GM12873 (cell line): Measurements from ENCODE around the gene DCAF15.

Experiments used
- CTCF ChIP-seq: IDR thresholded peaks from 2 replicates; pipeline ENCODE4 v1.5.1; 2012; ENCODE audit warnings: low read depth, mild to moderate bottlenecking, moderate library complexity, low read length, control low read depth; ENCODE audit not compliant: insufficient read depth; ENCODE audit errors: missing control alignments

DCAF15 gene

DNA sequence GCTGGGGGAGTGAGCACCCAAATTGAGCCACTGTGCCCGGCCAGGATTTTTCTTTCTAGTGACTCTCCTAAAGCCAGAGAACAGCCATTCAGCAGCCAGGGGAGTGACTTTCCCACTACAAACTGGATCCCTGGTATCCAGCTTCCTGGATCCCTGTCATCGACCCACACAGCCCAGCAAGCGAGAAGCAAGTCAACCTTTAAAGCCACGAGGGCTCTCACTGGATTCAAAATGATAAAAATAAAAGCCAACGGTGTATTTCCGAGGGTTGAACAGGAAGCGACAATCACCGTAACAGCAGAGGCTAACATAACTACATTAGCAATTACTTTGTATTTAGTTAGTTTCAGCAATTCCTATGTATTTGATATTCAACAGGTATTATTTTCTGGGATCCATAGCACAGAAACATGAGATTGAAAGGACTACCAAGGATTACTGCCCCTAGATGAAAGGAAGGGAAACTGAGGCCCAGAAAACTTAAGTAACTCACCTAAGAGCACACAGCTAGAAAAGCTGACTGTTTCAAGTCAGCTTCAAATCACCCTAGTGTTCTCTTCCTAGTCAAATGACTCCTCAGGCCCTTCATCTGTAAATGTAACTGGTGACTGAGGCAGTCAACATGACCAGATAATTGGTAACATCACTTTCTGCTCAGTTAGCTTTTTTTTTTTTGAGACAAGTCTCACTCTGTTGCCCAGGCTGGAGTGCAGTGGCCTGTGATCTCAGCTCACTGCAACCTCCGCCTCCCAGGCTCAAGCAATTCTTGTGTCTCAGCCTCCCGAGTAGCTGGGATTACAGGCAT lies 51.1 kb downstream of the DCAF15 start:
- no peak for TF ChIP-seq CTCF

- TF ChIP-seq CTCF, result no peak
Observed at GRCh38 chr19:14004619-14005348, 52.5 kb downstream of the DCAF15 start.

GRCh38 chr19:14005349-14006084 lies 53.2 kb downstream of the DCAF15 start:
- no peak for TF ChIP-seq CTCF

GRCh38 chr19:14006085-14006765 lies 53.9 kb downstream of the DCAF15 start, which contains the start of gene RFX1:
Gene RFX1, minus strand, starts transcription at chr19:14006320. Its CDS starts 12,477 bp downstream, at chr19:13993843.
- no peak for TF ChIP-seq CTCF

- TF ChIP-seq CTCF, result no peak
Observed at GRCh38 chr19:14006766-14007562, 54.7 kb downstream of the DCAF15 start.
